HL-60 (cell line): ENCODE measurements around the gene RETN.

ENCODE experiments used
- DNase-seq, 2 experiments: peaks; one replicate each; pipeline ENCODE4 v3.0.0-alpha.2; 2010 to 2020; ENCODE audit warnings: low read depth in 1 of 2, low spot score in 1 of 2
- H3K27ac ChIP-seq: fragments of 250-450 bp; sonication (Bioruptor Pico); replicated peaks from 2 replicates; pipeline ENCODE4 v1.5.1; 2020; ENCODE audit warnings: mild to moderate bottlenecking, moderate library complexity
- H3K27me3 ChIP-seq: fragments of 250-450 bp; sonication (Bioruptor Pico); 2 replicates; pipeline ENCODE4 v1.5.1; 2021; ENCODE audit warnings: mild to moderate bottlenecking, moderate library complexity; ENCODE audit not compliant: insufficient read depth, poor library complexity, severe bottlenecking
- H3K4me3 ChIP-seq: replicated peaks from 2 replicates; pipeline ENCODE4 v1.5.1; 2011; ENCODE audit warnings: mild to moderate bottlenecking, control low read depth, low read length; ENCODE audit not compliant: insufficient read depth
- CTCF ChIP-seq: IDR thresholded peaks from one replicate; pipeline ENCODE4 v1.5.1; 2011; ENCODE audit warnings: low read length, control low read depth, inconsistent platforms; ENCODE audit not compliant: insufficient read depth
- GABPA ChIP-seq: IDR thresholded peaks from 2 replicates; pipeline ENCODE4 v1.6.1; 2012; ENCODE audit warnings: low read depth
- POLR2AphosphoS5 ChIP-seq: IDR thresholded peaks from 2 replicates; pipeline ENCODE4 v1.6.1; 2012; ENCODE audit warnings: low read depth
- REST ChIP-seq: IDR thresholded peaks from 2 replicates; pipeline ENCODE4 v1.6.1; 2012; ENCODE audit warnings: low read depth; ENCODE audit not compliant: insufficient replicate concordance
- SPI1 ChIP-seq: IDR thresholded peaks from 2 replicates; pipeline ENCODE4 v1.6.1; 2012; ENCODE audit warnings: low read depth, mild to moderate bottlenecking, borderline replicate concordance

RETN gene

GRCh38 chr19:7647156-7647555, 21.7 kb upstream of the RETN start:
- H3K4me3 ChIP-seq = no peak overlapping the region
- no peaks in the 10 kb centered on the region for H3K27me3 ChIP-seq
- TF ChIP-seq SPI1 = no peak
- DNase-seq = no peak
- no peak overlapping the region for H3K27ac ChIP-seq

- Histone ChIP-seq H3K27ac (no peak overlapping the region), H3K27me3 (no peaks in the 10 kb centered on the region), H3K4me3 (no peak overlapping the region)
- TF ChIP-seq GABPA (no peak), REST (no peak), POLR2AphosphoS5 (no peak; the same call in 1 of the 2 replicates), SPI1 (no peak), CTCF (no peak)
- no peak for DNase-seq
Measured at GRCh38 chr19:7648265-7649014, 20.4 kb upstream of the RETN start.

GRCh38 chr19:7650148-7650547, 18.7 kb upstream of the RETN start:
- no peak for TF ChIP-seq POLR2AphosphoS5
- no peak overlapping the region for H3K27ac ChIP-seq
- DNase-seq = no peak
- H3K27me3 ChIP-seq = no peaks in the 10 kb centered on the region
- H3K4me3 ChIP-seq = no peak overlapping the region

- H3K4me3 ChIP-seq = no peak overlapping the region
- H3K27ac ChIP-seq = peak overlapping the region; percentile 75
- no peak for TF ChIP-seq GABPA
- no peak for TF ChIP-seq REST
- TF ChIP-seq SPI1 = no peak
- peak; percentile 68 for TF ChIP-seq POLR2AphosphoS5
- peak; percentile 88 for TF ChIP-seq CTCF
Measured at GRCh38 chr19:7652061-7652641, 16.7 kb upstream of the RETN start.

GRCh38 chr19:7654401-7654800, 14.4 kb upstream of the RETN start:
- no peak overlapping the region for H3K4me3 ChIP-seq
- peak overlapping the region; percentile 15; the same call in 1 of the 2 replicates for H3K27ac ChIP-seq
- no peak for TF ChIP-seq GABPA
- TF ChIP-seq REST = no peak
- TF ChIP-seq CTCF = no peak
- no peak for TF ChIP-seq POLR2AphosphoS5
- no peak for TF ChIP-seq SPI1
- DNase-seq = no peak
- no peaks in the 10 kb centered on the region for H3K27me3 ChIP-seq

More at GRCh38 chr19:7652061-7652641, 16.7 kb upstream of the RETN start:
- H3K27me3 ChIP-seq = no peaks in the 10 kb centered on the region
- DNase-seq = peak; percentile 97 to 98
